Stomach (tissue), 4 donors: ENCODE data around the gene SORL1.

ENCODE experiments used
- CTCF ChIP-seq, 7 experiments: fragments of 450-650 bp in 4 of 7; fragments of 200-600 bp in 3 of 7; sonication (generic) in 3 of 7; IDR thresholded peaks; one replicate each; pipeline ENCODE4 v1.5.1; 2016 to 2019; ENCODE audit warnings: antibody characterized with exemption in 7 of 7, control low read depth in 2 of 7, mild to moderate bottlenecking in 1 of 7
- EP300 ChIP-seq: sonication (generic); formaldehyde crosslinking; IDR thresholded peaks from one replicate; pipeline ENCODE4 v1.6.1; 2017; ENCODE audit warnings: antibody characterized with exemption
- POLR2AphosphoS5 ChIP-seq, 3 donors: sonication (generic); formaldehyde crosslinking; IDR thresholded peaks; one replicate each; pipeline ENCODE4 v1.6.1; 2016; ENCODE audit warnings: antibody characterized with exemption in 3 of 3

DNA sequence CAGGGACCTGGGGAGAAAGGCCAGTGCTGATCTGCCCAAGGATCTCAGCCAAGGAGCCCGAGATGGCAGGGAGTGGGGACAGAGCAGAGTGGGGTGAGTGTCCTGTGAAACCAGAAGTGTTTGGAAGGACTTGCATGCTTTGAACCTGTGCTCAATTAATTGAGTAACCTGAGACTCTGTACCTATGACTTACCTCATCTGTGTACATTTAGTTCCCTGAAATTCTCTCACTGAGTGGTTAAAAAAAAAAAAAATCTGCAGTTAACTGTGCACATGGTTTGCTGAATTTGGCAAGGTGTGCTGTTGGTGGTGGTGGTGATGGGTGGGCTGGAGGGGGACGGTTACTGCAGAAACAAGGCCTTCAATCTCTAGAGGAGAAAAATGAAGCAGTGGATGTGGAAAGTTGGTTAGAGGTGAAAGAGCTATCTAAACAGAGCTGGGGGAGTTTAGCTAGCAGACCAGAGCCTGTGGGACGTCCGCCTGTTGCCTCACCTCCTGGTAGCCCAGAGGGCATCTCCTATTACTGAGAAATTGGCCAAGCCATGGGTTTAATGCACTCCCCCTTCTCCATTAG is 8.9 kb downstream of the SORL1 start:
- TF ChIP-seq EP300, result no peak
- no peak for TF ChIP-seq CTCF (IDR thresholded peaks at IDR 0.05)
- TF ChIP-seq POLR2AphosphoS5 (IDR thresholded peaks at IDR 0.05), result no peak
